HepG2 (cell line): ENCODE measurements around the gene ENPP7. TPM values are rescaled to one million over a fixed set of nuclear protein-coding genes. Genes with fewer than 3 reads are reported as not detected.

Source experiments
- DDIT3 ChIP-seq: sonication (generic); formaldehyde crosslinking; IDR thresholded peaks from 2 replicates; pipeline ENCODE4 v1.4.0; 2020; ENCODE audit warnings: mild to moderate bottlenecking, missing genetic modification reagents
- FOXK1 ChIP-seq: sonication (generic); formaldehyde crosslinking; IDR thresholded peaks from 2 replicates; pipeline ENCODE4 v1.4.0; 2020; ENCODE audit warnings: low read depth, missing genetic modification reagents, borderline replicate concordance
- GTF3A ChIP-seq: sonication (generic); formaldehyde crosslinking; conservative IDR thresholded peaks from 2 replicates; pipeline ENCODE4 v1.4.0; 2020; ENCODE audit warnings: mild to moderate bottlenecking, missing genetic modification reagents
- HOXD1 ChIP-seq: sonication (generic); formaldehyde crosslinking; IDR thresholded peaks from 2 replicates; pipeline ENCODE4 v1.5.0; 2020; ENCODE audit warnings: missing genetic modification reagents
- POLR2AphosphoS5 ChIP-seq: IDR thresholded peaks from 2 replicates; pipeline ENCODE4 v1.6.1; 2012; ENCODE audit warnings: low read depth, low read length
- TARDBP ChIP-seq: sonication (generic); formaldehyde crosslinking; IDR thresholded peaks from 2 replicates; pipeline ENCODE4 v1.8.0; 2022; ENCODE audit warnings: mild to moderate bottlenecking, missing genetic modification reagents
- THAP8 ChIP-seq: sonication (generic); formaldehyde crosslinking; IDR thresholded peaks from 2 replicates; pipeline ENCODE4 v1.5.1; 2020; ENCODE audit warnings: missing genetic modification reagents, mild to moderate bottlenecking, borderline replicate concordance
- ZNF253 ChIP-seq: sonication (generic); formaldehyde crosslinking; IDR thresholded peaks from 2 replicates; pipeline ENCODE4 v1.8.0; 2022; ENCODE audit warnings: mild to moderate bottlenecking, missing genetic modification reagents, borderline replicate concordance
- ZNF670 ChIP-seq: sonication (generic); formaldehyde crosslinking; IDR thresholded peaks from 2 replicates; pipeline ENCODE4 v1.8.0; 2022; ENCODE audit warnings: mild to moderate bottlenecking, missing genetic modification reagents, borderline replicate concordance
- ZNF883 ChIP-seq: sonication (generic); formaldehyde crosslinking; IDR thresholded peaks from 2 replicates; pipeline ENCODE4 v1.5.1; 2020; ENCODE audit warnings: mild to moderate bottlenecking, missing genetic modification reagents; ENCODE audit errors: not compliant biosample characterization
- ZZZ3 ChIP-seq: sonication (generic); formaldehyde crosslinking; IDR thresholded peaks from 2 replicates; pipeline ENCODE4 v1.4.0; 2020; ENCODE audit warnings: missing genetic modification reagents, mild to moderate bottlenecking, borderline replicate concordance
- polyA plus RNA-seq, 8 experiments: library from polyadenylated mRNA; depleted of rRNA in 3 of 8; stranded (reverse) in 7 of 8; unstranded in 1 of 8; fragments of >200 nt; fragmentation: Illumina TruSeq in 4 of 8; extraction: Trizol in 4 of 8; gene quantifications; 2 replicates each; pipeline versions ENCODE4 v1.2.1 to v1.2.3, GENCODE V29; 2011 to 2016; ENCODE audit warnings: low read depth in 4 of 8, missing spikeins in 1 of 8, mixed read lengths in 1 of 8; ENCODE audit not compliant: insufficient read depth in 1 of 8
- total RNA-seq, 5 experiments: library from RNA; depleted of rRNA; stranded (reverse); fragments of >200 nt; fragmentation: Illumina TruSeq; extraction: Trizol; gene quantifications; 2 replicates each; pipeline ENCODE4 v1.2.3, GENCODE V29; 2016; ENCODE audit warnings: low read depth in 1 of 5
- TF ChIP-seq, protein P1 (sequence below): sonication (generic); formaldehyde crosslinking; IDR thresholded peaks from 2 replicates; pipeline ENCODE4 v1.5.0; 2020; ENCODE audit warnings: missing genetic modification reagents

The ENPP7 gene
- total and polyA plus RNA-seq, 2 of the 13 experiments (the other 11 are each of a cell fraction or from before 2014, with no cell fraction given): 1.1 to 2.2 TPM

DNA sequence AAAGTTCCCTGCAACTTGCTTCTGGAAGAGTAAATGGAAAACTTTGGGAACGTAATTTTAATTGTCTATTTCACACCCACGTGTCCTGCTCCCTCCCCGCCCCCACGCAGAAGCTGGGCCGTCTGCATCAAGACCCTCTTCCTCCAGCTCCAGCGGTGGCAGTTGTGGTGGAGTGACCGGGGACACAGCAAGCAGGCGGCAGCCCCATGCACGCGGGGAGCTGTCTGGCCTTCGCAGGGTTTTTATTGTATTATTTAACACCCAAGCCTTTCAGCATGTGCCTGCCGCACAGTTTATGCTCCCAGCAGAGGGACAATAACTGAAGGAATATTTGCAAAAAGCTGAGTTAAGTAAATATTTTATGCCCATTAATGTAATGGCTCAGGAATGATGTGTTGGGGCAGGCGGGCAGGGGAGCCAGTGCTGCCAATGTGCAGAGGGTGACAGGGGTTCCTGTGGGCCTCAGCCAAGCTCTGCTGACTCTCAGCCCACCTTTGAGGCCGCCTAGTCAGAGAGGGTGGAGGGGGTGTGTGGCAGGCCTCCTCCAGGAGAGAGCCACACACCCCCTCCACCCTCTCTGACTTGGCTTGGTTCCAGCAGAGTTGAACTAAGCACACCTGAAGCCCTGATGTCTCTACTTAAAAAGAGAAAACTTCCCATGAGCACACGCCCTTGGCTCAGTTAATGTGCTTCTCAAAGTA, 32.4 kb upstream of the ENPP7 start (continued):
- no peak for TF ChIP-seq ZNF670
- no peak for TF ChIP-seq DDIT3 (CRISPR knock-in tag)
- TF ChIP-seq POLR2AphosphoS5: no peak
- no peak for TF ChIP-seq TARDBP (CRISPR knock-in tag)
- TF ChIP-seq, protein P1, sequence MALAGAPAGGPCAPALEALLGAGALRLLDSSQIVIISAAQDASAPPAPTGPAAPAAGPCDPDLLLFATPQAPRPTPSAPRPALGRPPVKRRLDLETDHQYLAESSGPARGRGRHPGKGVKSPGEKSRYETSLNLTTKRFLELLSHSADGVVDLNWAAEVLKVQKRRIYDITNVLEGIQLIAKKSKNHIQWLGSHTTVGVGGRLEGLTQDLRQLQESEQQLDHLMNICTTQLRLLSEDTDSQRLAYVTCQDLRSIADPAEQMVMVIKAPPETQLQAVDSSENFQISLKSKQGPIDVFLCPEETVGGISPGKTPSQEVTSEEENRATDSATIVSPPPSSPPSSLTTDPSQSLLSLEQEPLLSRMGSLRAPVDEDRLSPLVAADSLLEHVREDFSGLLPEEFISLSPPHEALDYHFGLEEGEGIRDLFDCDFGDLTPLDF (CRISPR knock-in tag): no peak
- TF ChIP-seq ZZZ3 (CRISPR knock-in tag): no peak
- no peak for TF ChIP-seq ZNF883
- no peak for TF ChIP-seq FOXK1 (CRISPR knock-in tag)
- TF ChIP-seq HOXD1 (CRISPR knock-in tag): no peak
- no peak for TF ChIP-seq GTF3A (CRISPR knock-in tag)
- TF ChIP-seq THAP8 (CRISPR knock-in tag): no peak
- TF ChIP-seq ZNF253 (CRISPR knock-in tag): no peak
